Vagina (tissue), 2 donors: Measurements from ENCODE around the gene AKR1B1. TPM values are rescaled to one million over a fixed set of nuclear protein-coding genes. Genes with fewer than 3 reads are reported as not detected.

ENCODE experiments used
- DNase-seq, 2 donors: peaks; one replicate each; pipeline ENCODE4 v3.0.0-alpha.2; 2017; ENCODE audit errors: extremely low spot score in 2 of 2
- H3K27ac ChIP-seq: fragments of 200-600 bp; sonication (generic); one replicate; pipeline ENCODE4 v1.5.1; 2019
- H3K27me3 ChIP-seq: fragments of 200-600 bp; sonication (generic); one replicate; pipeline ENCODE4 v1.5.1; 2019
- H3K36me3 ChIP-seq, 2 donors: fragments of 200-600 bp; sonication (generic); one replicate each; pipeline ENCODE4 v1.5.1; 2017 to 2019
- H3K4me1 ChIP-seq: fragments of 200-600 bp; sonication (generic); one replicate; pipeline ENCODE4 v1.5.1; 2019
- H3K4me3 ChIP-seq, 2 donors: fragments of 200-600 bp; sonication (generic); 1 replicate in 1 of 2; 2 replicates in 1 of 2; pipeline ENCODE4 v1.5.1; 2016 to 2019
- H3K9me3 ChIP-seq: fragments of 200-600 bp; sonication (generic); one replicate; pipeline ENCODE4 v1.5.1; 2019
- CTCF ChIP-seq, 3 experiments: fragments of 450-650 bp in 2 of 3; fragments of 200-600 bp in 1 of 3; sonication (generic) in 1 of 3; IDR thresholded peaks; one replicate each; pipeline ENCODE4 v1.5.1; 2017 to 2019; ENCODE audit warnings: antibody characterized with exemption in 3 of 3, mild to moderate bottlenecking in 2 of 3, moderate library complexity in 2 of 3
- POLR2A ChIP-seq, 2 donors: fragments of 450-650 bp; IDR thresholded peaks; one replicate each; pipeline ENCODE4 v1.6.1; 2017; ENCODE audit warnings: antibody characterized with exemption in 2 of 2, mild to moderate bottlenecking in 2 of 2, moderate library complexity in 2 of 2
- POLR2AphosphoS5 ChIP-seq, 2 donors: sonication (generic); formaldehyde crosslinking; IDR thresholded peaks; one replicate each; pipeline ENCODE4 v1.9.0; 2017; ENCODE audit warnings: antibody characterized with exemption in 2 of 2, mild to moderate bottlenecking in 2 of 2, low read depth in 1 of 2; ENCODE audit not compliant: insufficient read depth in 1 of 2
- intact Hi-C: fragments of 100-400 bp; cut with DNase I; formaldehyde crosslinking; loops from one replicate; pipeline ENCODE4 v1.15.1; 2023
- total RNA-seq: library from RNA; depleted of rRNA; stranded (reverse); fragments of >200 nt; gene quantifications from one replicate; pipeline ENCODE4 v1.2.3, GENCODE V29; 2016

AKR1B1 gene
- total RNA-seq, 1 donor from 2014 or later: 79.1 TPM

GRCh38 chr7:134447383-134447782 lies 11.5 kb downstream of the AKR1B1 start:
- H3K27me3 ChIP-seq: no peaks in the 10 kb centered on the region
- H3K4me1 ChIP-seq: peaks cover 2% of the 10 kb centered on the region
- H3K27ac ChIP-seq: no peak overlapping the region
- TF ChIP-seq CTCF (IDR thresholded peaks at IDR 0.05): no peak
- TF ChIP-seq POLR2AphosphoS5 (IDR thresholded peaks at IDR 0.05; ENCODE audit: insufficient read depth in 1 of 2, low read depth in 1 of 2): no peak
- TF ChIP-seq POLR2A (IDR thresholded peaks at IDR 0.05): no peak
- intact Hi-C loops: no loop called here
- DNase-seq: peak; percentile 34 to 85
- peaks cover 0 to 79% of the 10 kb centered on the region in 2 donors for H3K36me3 ChIP-seq
- H3K9me3 ChIP-seq: no peaks in the 10 kb centered on the region
- H3K4me3 ChIP-seq: no peak overlapping the region

GRCh38 chr7:134446923-134447322 lies 12.0 kb downstream of the AKR1B1 start:
- peaks cover 0 to 84% of the 10 kb centered on the region in 2 donors for H3K36me3 ChIP-seq
- intact Hi-C loops: no loop called here
- TF ChIP-seq POLR2AphosphoS5 (IDR thresholded peaks at IDR 0.05; ENCODE audit: insufficient read depth in 1 of 2, low read depth in 1 of 2) (no peak), CTCF (IDR thresholded peaks at IDR 0.05) (no peak), POLR2A (IDR thresholded peaks at IDR 0.05) (no peak)
- H3K4me3 ChIP-seq: no peak overlapping the region
- H3K4me1 ChIP-seq: no peaks in the 10 kb centered on the region
- H3K27ac ChIP-seq: no peak overlapping the region
- H3K9me3 ChIP-seq: no peaks in the 10 kb centered on the region
- no peaks in the 10 kb centered on the region for H3K27me3 ChIP-seq
- DNase-seq: peak in 1 of 2 donors; percentile 70

- H3K27me3 ChIP-seq: no peaks in the 10 kb centered on the region
- TF ChIP-seq POLR2AphosphoS5 (IDR thresholded peaks at IDR 0.05; ENCODE audit: insufficient read depth in 1 of 2, low read depth in 1 of 2) (no peak), POLR2A (IDR thresholded peaks at IDR 0.05) (no peak), CTCF (IDR thresholded peaks at IDR 0.05) (no peak)
- no peak overlapping the region for H3K27ac ChIP-seq
- H3K36me3 ChIP-seq: peaks cover 0 to 87% of the 10 kb centered on the region in 2 donors
- no peaks in the 10 kb centered on the region for H3K9me3 ChIP-seq
- H3K4me3 ChIP-seq: no peak overlapping the region
- peak in 1 of 2 donors; percentile 69 for DNase-seq
- intact Hi-C loops: no loop called here
- no peaks in the 10 kb centered on the region for H3K4me1 ChIP-seq
Measured at GRCh38 chr7:134446446-134446845, 12.5 kb downstream of the AKR1B1 start.

GRCh38 chr7:134444961-134445315 lies 14.0 kb downstream of the AKR1B1 start:
- no peaks in the 10 kb centered on the region for H3K4me1 ChIP-seq
- no peak overlapping the region for H3K4me3 ChIP-seq
- intact Hi-C loops: no loop called here
- H3K9me3 ChIP-seq: no peaks in the 10 kb centered on the region
- TF ChIP-seq POLR2AphosphoS5 (IDR thresholded peaks at IDR 0.05; ENCODE audit: insufficient read depth in 1 of 2, low read depth in 1 of 2): no peak
- peak in 1 of 2 donors; percentile 62 for DNase-seq
- no peak overlapping the region for H3K27ac ChIP-seq
- H3K27me3 ChIP-seq: no peaks in the 10 kb centered on the region
- H3K36me3 ChIP-seq: peaks cover 0 to 88% of the 10 kb centered on the region in 2 donors

- Histone ChIP-seq H3K4me3 (no peak overlapping the region), H3K36me3 (peaks cover 0 to 85% of the 10 kb centered on the region in 2 donors), H3K9me3 (no peaks in the 10 kb centered on the region), H3K27me3 (no peaks in the 10 kb centered on the region), H3K4me1 (no peaks in the 10 kb centered on the region), H3K27ac (no peak overlapping the region)
- TF ChIP-seq POLR2A (IDR thresholded peaks at IDR 0.05) (no peak), CTCF (IDR thresholded peaks at IDR 0.05) (no peak), POLR2AphosphoS5 (IDR thresholded peaks at IDR 0.05; ENCODE audit: insufficient read depth in 1 of 2, low read depth in 1 of 2) (no peak)
- intact Hi-C loops: no loop called here
- peak in 1 of 2 donors; percentile 80 for DNase-seq
Measured at GRCh38 chr7:134444198-134444960, 14.5 kb downstream of the AKR1B1 start.
